GM18526 (cell line): ENCODE results near the gene RNF181.

Source experiments
- POLR2A ChIP-seq: IDR thresholded peaks from 3 replicates; pipeline ENCODE4 v1.6.1; 2011; ENCODE audit not compliant: insufficient read length; ENCODE audit errors: extremely low read depth

RNF181 gene

DNA sequence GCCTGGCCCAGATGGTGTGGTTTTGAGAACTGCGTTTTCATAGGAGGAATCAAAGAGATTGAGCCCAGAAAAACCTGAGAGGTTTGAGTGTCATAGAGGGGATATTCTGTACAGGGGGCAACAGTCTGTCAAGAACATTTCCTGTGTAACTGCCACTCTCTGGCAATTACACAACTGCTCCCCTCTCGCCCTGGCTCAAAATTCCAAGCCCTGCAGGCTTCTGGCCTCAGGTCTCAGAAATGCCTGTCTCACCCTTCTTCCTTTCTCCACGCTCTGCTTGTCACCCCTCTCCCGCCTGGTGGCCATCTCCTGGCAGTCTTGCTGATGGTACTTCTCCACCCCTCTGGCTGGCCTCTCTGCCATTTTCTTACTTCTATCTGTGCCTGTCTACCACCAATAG is 7.3 kb upstream of the RNF181 start:
- no peak for TF ChIP-seq POLR2A

DNA sequence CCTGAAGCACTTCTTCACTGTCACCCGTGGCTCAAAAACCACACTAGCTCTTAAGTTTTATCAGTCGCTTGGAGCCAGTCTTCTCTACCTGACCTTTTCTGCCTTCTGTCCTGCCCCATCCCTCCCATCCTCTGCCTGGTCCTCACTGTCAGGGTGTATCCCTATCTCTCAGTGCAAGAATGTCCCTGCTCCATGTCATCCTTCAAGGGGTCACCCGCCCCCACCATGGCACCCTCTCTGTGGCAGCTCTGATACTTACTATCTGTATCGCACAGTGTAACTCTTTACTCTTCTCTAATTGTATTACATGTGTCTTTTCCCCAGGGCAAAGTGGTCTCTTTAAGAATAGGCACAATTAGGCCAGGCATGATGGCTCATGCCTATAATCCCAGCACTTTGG is 6.9 kb upstream of the RNF181 start:
- TF ChIP-seq POLR2A = no peak

DNA sequence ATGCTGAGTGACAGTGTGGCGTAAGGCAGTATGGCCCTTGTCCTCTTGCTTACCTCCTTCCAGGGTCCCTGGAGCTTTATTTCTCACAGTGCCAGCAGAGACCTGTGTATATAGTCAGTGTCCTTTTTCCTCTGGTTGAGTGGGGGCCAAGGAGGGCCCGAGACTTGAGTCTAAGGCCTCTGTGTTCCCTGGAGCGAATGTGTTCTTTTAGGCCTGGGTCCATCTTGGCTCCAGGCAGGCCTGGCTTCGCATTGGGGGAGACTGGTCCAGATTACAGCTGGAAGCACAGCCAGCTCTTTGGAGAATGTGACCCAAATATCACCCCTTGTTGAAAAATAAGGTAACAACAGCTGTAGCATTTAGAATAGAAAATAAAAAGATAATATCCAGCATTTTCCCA is 6.4 kb upstream of the RNF181 start:
- no peak for TF ChIP-seq POLR2A

DNA sequence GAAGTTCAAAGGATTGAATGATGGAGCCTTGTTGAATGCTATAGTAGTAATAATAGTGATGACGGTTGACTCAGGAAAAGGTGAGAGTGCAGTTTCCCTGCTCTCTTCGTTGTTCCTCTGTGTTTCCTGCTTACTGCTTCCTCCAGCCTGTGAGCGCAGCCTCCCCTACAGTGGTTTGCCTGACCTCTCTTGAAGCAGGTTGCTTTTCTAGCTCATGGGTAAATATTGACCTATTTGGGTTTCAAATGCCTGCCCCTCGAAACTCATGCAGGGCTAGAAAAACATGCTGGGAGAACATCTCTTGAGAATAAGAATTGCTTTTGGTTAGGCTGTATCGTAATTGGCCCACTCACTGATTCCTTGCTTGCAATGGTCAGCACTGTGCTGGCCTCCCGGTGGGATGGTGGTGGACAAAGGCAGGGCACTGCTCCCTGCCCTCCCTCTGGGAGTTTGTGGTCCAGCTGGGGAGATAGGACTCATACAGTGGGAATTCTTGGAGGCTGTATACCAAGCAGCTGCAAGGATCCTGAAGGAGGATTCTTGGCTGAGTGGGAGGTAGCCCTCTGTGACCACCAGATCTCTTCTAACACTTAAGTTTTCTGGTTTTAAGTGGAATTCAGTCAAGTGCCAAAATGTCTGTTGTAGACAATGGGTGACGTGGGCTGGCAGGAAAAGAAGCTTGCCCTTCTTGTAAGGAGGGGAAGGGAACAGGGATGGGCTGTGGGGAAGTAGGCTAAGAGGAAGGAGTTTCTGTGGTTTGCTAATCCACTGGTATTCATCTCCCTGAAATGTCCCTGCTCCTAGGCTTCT is 5.4 kb upstream of the RNF181 start:
- no peak for TF ChIP-seq POLR2A

DNA sequence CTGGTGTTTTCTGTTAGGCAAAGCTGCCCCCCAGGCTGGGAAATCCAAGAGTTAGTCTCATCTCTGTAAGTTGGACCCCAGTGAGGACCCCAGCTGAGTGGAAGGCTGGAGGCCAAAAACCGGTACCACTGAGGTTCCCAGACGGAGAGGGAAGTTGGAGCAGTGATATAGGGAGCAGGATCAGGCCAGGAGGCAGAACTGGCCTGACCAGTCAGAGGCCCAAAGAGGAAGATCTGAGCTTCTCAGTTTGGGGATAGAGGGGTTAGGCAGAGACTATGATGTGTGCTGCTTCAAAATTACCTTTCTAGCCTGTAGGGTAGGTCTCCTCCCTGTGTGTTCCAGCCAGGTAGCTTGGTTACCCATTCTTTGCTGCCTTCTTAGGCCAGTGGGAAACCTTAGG is 4.6 kb upstream of the RNF181 start:
- no peak for TF ChIP-seq POLR2A

DNA sequence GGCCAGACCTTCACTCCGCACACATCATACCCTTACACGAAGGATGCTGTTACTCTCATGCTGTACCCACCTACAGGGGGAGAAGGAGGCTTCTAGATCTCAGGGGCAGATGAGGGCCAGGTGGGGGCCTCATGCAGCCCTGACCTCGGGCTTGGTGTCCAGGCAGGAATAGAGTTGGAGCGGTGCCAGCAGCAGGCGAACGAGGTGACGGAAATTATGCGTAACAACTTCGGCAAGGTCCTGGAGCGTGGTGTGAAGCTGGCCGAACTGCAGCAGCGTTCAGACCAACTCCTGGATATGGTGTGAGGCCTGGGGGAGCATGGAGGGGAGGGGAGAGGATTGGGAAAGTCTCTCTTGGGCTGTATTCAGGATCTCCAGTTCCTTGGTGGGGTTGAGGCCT is 4.0 kb upstream of the RNF181 start:
- TF ChIP-seq POLR2A = no peak

DNA sequence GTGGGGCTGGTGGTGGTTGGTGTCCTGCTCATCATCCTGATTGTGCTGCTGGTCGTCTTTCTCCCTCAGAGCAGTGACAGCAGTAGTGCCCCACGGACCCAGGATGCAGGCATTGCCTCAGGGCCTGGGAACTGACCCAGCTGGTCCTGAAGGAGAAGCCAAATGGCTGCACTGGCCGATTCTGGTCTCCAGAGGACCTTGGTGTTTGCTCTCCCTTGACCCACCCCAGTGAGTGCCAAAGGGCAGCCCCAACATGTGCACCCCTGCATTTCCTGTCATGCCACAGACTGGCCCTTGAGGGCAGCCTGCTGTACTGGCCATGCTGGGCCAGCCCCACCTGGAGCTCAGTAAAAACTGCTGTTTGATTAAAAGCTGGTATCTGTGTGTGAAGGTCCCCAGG is 2.5 kb upstream of the RNF181 start:
- no peak for TF ChIP-seq POLR2A

DNA sequence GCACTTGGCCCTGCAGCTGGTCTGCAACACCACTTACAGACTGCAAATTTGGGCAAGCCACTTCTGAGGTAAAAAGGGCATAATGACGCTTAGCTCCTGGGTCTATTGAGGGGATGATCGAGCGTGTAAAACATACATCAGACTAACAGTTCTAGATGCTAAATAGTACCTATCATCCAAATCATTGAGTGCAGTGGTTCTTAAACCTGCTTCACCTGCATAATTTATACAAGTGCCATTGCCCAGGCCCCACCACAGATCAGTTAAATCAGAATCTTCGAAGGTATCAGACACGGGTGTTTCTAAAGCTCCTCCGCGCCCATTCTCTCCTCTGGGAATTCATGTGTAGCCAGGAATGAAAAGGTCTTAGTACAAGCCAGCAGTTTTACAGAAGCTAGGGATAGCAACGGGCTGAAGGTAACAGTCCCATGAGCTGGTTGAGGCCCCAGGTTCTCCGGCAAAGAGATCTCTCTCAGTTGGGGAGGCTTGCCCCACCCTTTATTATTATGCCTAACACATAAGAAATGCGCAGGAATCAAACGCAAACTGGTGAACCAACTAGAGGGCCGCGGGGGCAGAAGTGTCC is 737 bp upstream of the RNF181 start:
- no peak for TF ChIP-seq POLR2A

DNA sequence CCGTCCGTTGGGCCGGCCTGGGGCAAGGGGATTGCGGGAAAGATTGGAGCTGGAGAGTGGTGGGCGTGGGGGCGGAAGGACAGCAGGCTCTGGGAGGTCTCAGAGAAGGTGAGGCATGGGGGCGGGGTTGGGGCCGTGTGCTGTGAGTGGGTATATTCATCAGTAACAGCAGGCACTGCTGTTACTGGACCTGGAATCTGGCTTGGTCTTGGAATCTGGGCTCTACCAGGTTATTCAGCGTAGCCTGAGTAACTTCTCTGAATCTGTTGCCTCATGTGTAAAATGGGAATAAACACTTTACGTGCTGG is 435 bp downstream of the RNF181 start:
- no peak for TF ChIP-seq POLR2A

DNA sequence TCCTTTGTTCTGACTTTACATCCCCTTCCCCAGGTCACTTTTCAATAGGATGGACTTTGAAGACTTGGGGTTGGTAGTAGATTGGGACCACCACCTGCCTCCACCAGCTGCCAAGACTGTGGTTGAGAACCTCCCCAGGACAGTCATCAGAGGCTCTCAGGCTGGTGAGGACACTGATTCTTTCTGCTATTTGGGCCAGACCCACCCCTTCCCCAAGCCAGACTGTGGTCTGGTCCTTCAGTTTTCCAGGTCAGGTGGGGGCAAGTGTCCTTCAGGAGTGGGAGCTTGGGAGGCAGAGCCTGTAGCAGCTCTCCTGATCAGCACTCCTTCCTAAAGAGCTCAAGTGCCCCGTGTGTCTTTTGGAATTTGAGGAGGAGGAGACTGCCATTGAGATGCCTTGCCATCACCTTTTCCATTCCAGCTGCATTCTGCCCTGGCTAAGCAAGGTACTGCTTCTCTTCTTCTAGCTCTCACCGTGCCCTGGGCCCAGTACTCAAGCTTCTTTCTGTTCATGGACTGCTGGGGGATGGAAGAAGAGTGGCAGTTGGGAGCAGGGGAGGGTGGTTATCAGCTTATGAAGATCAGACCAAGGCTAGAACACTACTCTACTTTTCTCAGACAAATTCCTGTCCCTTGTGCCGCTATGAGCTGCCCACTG is 1.1 kb downstream of the RNF181 start:
- no peak for TF ChIP-seq POLR2A

DNA sequence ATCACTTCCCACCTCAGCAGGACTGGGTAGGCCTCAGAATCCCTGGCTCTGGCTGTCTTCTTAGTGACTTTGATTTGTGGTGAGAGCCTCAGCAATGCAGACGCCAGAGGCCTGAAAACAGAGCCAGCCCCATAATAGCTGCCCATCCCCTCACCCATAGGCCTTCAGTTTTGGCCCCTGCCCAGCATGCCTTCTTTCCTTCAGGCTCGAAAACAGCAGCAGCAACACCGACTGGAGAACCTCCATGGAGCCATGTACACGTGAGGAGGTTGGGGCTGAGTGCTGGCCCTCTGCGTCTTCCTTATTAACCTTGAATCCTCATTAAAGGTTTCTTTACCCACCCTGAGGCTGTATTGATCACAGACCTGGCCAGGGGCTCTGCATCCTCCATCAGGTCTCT is 1.7 kb downstream of the RNF181 start:
- no peak for TF ChIP-seq POLR2A

DNA sequence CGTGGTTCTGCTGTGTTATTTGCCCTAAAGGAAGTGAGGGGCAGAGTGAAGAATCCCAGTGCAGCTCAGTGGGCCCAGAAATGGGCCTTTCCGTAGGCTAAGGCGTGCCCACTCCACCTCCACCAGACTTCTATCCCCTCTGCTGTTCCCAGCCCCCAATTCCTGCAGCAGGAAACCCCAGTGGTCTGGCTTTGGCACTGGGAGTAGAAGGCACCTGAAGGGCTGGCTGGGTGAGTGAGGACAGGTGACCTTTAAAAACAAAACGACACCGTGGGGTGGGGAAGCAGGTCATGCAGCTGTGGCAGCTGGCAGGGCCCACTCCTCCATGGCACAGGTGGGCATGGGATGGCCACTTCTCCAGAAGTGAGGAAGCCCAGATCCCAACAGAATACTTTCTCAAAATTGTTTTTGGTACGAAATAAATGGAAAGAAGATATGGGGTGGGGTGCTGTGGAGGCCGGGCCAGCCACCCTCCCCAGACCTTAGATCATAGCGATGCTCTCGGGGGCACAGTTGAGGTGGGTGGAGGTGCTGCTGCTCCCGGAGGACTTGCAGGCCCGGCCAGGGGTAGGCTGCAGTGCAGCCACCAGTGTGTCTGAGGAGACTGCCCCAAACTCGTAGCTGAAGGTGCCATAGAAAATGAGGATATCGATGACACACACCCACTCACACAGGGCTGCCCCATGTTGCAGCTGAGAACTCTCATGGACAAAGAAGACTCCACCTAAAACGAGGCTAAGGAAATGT is 3.2 kb downstream of the RNF181 start:
- TF ChIP-seq POLR2A = no peak

DNA sequence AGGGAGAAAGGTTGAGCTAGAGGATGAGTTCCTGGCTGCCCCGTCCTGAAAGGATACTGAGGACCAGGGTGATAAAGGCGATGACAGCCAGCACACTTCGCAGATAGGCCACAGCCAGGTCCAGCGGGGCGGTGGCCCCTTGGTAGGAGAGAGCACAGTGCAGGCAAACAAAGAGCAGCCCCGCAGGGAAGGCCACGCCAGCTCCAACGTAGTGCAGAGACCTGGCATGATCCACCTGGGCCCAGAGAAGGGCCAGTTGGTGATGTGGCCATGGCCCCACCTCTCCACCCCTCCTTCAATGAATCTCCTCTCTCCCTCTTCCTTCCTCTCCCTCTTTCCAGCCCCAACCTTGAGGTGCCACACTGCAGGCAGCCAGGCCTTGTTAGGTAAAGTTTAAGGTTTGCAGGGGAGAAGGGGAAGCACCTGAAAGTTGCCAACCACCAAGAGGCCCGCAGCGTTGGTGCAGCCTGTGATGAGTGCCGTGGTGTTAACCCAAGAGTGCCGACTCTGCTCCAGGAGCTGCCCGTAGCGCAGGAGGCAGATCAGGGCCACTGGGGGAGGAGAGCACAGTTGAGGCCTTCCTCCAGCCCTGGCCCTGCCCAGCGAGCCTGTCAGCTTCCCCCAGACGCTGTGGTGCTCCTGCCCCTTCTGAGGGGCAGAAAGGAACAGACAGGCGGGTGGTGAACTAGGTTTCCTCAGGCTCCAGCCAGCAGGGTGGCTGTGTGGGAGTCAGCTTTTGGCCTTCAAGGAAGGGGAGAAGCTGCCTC is 4.1 kb downstream of the RNF181 start:
- no peak for TF ChIP-seq POLR2A

DNA sequence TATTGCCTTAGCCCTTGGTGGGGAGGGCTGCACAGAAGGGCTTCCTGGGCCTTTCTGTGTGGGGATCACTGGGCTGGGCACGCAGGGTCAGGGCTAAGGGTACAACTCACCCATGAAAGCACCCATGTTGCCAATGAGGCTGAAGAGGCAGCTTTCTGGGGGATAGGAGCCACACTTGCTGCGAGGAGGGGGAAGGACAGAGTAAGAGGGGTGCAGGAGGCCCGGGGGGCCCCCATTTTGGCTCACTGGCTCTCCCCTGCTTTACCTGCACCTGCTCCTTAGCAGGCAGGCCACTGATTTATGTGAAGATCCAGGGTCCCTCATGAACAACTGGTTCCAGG is 4.7 kb downstream of the RNF181 start:
- no peak for TF ChIP-seq POLR2A
